ENCODE results near the gene DCC.
"Not testable (repeated sequence)": the region's sequence is repeated elsewhere in the genome, so short reads cannot be mapped to it uniquely, and the experiment has no call there.

The DCC gene

DNA sequence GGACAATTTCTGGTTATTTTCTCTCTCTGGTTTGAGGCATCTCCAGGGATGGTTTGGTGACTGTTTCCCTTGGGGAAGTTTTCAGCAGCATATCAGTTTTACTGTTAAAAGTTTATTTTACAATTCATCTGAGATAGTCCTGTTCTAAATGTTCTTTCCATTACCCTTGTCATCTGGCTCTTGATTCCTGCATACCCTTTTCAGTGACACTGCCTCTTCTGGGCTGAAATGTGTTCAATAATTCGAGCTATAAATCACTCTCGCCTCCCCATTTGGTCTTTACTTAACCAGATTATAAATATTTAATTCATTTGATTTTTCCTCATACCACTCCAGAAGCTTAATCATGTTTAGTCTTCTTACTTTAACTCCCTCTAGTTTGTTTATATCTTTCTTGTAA is 9.5 kb downstream of the DCC start:
- DNase-seq: no peak

DNA sequence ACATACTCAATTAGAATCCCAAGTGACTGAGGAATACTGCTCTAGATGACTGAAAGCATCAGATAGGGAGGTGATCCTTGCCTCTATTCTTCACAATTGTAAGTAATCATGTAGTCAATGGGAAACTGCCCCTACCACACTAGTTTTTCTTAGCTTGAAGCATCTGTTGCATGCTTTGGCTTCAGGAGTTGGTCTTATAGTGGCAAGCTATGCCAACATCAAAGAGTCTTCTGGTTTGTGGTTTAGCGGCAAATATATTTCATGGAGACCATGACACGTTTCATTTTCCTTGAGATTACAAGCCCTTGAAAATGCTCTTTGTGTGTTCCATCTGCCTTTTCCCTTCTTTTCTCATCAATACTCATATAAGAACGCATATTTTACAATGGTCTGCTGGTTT is 12.9 kb downstream of the DCC start:
- DNase-seq: no peak

DNA sequence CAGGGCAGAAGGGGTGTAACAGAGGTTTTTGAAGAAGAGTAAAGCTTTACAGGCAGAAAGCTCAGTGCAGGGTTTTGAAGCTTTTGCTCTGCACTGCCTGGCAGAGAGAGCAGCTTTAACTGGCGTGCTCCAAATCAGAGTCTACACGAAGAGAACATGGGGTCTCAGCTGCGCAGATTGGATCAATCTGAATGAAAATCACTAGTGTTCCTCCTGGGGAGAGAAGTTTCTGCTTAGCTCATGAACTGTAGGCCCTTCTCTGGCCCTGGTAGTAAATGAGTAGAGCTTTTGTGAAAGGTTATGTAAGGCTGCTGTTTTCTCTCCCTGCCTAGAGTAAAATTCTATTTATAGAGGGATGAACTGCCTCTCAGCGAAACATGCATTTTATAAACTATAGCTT is 13.6 kb downstream of the DCC start:
- DNase-seq: no peak

DNA sequence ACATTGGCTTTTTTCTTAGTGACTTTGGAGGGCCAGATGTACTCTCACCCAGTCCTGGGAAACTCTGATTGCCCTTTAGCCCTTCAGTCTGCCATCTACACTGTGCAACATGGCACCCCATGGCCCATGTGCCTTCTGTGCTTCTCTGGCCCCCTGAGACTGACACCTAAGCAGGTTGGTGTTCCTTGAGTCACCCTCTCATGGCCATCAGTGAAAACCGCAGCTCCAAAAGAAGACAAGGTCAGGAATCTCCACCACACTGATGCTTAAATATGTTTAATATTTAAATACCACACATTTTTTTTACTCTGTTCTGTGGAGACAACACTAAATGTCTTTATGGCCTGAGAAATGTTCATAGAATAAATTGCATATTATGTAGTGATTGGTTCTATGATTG is 23.9 kb downstream of the DCC start:
- no peak for DNase-seq

DNA sequence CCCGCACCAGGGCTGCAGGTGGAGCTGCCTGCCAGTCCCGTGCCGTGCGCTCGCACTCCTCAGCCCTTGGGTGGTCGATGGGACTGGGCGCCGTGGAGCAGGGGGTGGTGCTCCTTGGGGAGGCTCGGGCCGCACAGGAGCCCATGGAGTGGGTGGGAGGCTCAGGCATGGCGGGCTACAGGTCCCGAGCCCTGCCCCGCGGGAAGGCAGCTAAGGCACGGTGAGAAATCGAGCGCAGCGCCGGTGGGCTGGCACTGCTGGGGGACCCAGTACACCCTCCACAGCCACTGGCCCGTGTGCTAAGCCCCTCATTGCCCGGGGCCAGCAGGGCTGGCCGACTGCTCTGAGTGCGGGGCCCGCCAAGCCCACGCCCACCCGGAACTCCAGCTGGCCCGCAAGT is 26.9 kb downstream of the DCC start:
- not testable (repeated sequence) for DNase-seq

DNA sequence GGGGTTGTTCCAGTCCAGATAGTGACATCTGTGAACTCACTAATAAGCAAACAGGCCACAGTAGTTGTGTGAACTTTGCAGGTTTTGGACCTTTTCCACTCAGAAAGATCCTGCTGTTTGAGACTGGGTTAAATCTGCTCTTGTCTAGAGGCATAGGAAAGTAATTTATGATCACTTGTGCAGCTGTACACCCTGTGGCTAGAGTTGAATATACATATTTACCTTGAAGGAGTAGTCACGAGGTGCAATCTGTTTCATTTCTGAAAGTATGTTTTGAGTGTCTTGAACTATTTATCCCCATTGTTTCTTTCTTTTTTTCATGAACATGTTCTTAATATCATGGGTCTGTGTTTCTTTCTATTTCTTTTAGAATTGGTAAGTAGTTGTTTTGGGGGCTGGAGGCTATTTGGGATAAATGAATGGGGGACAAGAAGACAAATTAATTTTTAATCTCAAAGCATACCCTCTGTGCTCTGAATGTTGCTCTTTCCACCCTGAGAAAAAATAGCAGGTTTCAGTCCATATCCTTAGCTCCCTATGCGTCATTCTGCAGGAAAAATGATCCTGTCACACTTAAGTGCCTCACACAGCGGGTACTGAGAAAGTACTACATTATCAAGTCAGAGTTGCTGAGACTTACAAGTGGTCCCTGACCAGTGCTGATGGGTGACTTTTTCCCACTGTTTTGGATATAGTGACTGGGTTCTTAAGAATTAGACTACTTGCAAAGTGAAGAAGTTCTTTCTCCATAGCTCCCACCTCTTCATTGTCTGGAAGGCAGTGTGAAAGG is 28.2 kb downstream of the DCC start:
- no peak for DNase-seq

DNA sequence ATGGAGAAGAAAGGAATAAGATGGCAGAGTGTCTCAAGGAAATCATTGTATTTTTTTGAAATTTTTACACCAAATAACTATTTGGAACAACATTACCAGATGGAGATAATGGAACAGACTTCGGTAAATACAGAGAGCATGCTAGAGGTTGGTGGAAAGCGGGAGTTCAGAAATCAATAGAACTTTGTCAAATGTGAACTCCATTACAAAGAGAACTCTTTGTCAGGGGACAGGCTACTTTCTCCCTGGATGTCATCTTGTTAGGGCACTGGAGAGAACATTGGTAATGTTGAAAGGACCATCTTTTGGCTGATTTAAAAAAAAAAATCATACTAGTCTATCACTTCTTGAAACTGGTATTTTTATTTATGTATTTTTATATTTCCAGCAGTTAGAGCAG is 30.8 kb downstream of the DCC start:
- DNase-seq: no peak

DNA sequence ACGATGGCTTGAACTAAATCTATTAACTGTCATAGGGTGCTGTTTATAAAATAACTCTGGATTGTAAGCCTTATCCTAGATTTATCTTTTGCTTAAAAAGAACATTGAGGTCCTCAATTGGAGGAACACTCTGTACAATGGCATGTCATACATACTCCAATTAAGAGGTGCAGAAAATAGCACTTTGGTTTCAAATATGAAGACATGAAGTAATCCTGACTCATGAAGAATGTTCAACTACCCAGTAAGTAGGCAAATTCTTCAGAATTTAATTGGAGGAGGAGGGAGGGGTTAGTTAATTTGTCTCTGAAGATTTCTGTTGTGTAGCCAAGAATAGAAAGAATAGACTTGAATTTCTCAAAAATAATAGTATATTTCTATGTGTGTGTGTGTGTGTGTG is 36.1 kb downstream of the DCC start:
- DNase-seq: no peak

DNA sequence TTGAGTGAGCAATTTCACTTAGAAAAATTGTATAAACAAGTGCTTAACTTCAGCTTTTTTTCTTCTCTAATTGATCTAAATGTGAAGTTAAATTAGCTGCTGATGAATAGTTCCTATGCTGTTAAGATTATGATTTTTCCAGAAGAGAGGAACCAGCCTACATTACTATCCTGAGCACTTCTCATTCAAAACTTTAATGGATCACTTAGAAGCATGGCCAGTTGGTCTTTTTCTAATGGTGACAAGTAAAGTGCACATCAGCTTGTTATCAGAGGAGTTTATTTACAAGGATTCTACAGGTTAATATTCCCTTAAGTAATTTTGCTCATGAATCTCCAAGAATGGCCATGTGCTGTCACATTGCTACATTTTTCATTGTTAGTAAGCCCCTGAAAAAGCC is 37.1 kb downstream of the DCC start:
- DNase-seq: no peak

DNA sequence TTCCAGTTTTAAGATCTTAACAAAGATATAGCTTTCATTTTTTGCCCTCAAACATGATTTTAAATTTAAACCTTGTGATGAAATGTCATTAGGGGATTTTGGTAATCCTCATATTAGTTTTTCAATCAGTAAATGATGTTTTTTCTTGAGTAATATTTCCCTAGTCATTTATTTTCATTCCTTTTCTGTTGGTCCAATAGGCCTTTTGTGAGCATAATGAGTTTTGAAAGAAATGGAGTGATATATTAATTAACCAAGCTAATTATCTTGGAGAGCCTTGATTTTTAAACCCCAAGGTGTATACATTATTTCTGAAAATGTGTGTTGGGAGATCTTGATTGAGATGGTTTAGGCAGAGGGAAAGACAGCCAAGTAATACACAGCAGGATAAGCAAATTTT is 46.3 kb downstream of the DCC start:
- DNase-seq: no peak

DNA sequence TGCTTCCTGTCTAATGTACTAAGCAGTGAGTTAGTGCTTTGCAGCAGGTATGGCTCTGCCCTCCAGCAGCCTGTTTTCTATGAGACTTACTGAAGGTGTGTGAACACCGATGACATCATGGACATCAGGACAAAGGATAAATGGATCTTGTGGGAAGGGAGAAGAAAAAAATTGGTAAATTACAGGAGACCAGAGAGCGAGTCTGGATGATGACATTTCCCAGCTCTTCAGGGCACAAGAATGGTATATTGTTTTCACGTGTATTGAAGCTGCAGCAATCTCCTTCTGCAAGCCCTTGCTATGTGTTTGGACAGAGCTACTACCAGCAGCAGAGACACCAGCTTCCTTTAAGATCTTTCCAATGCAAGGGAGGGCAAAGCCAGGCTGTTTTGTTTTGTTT is 47.2 kb downstream of the DCC start:
- DNase-seq: no peak

DNA sequence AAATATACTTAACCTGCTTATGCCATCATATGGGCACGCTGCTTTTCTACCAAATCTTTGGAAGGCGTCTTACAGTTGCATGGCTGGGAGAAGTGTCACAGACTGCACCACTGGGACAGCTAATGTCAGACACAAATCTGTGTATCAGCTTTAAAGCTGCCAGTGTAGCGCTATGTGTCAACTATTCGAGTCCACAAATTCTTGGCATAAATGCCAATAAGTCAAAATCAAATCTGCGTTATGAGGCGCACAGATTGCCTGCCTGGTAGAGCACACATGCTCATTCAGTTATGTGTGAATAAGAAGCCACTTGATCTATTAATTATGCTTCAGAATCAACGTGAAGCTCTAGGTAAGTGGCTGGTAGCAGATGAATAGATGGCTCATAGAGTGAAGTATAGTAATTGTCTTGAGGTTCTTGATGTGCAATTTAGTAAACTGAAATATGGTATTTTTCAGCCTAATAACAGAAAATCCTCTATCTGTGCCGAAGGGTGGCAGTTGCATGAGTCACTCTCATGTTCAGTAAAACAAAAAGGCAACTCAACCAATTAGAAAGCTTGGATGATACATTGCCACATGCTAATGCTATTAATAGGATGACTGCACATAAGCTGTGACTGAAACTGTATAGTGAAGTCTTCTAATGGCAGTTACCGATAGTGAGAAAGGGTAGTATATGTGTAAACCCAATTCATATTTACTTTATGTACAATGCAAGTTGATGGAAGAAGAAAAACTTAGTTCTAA is 52.0 kb downstream of the DCC start:
- DNase-seq: no peak

DNA sequence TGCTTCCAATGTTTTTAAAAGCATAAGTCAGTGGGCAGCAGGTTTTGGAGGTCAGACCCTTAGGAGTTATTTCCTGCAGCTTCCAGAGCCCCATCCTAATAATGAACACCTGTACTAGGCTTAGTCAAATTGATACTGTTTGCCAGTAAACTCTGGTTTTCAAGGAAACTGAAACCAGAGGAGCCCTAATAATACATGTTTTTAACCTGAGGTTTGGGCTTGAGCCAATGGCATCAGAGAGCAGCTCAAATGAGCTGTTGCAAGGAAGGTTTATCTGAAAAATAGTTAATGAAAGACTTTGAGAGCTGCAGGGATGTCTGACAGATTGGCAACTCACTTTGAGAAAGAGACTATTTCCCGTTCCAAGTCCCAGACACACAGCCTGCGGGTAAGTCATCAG is 54.6 kb downstream of the DCC start:
- DNase-seq: no peak

DNA sequence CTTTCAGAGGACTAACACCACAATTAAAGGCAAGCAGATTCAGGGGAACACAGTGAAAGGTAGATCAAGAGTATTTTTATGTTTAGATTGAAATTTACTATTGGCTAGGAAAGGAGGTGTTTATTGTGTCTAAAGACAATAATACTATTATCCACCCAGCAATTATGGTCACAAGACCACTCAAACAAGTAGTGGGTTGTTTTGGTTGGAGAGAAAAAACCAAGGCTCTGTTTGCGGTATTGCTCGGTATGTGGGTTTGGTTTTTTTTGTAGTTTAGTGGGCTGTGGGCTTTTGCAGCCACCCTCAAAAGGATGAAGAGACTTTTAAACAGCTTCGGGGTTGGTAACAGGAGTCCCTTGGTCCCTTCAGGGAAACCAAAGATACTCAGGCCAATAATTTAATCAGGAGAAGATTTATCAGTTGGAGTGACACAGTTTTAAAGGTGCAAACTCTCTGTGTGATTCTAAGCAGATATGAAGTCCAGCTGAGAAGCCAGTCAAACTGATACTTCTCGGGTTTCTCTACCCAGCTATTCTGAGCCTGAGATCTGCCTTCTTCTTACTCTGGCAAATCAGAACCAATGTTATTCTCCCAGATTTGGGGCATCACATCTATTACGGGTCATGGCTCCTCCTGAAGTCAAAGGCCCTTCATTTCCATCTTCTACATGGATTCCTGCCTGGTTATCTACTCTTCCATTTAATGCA is 55.3 kb downstream of the DCC start:
- DNase-seq: no peak

DNA sequence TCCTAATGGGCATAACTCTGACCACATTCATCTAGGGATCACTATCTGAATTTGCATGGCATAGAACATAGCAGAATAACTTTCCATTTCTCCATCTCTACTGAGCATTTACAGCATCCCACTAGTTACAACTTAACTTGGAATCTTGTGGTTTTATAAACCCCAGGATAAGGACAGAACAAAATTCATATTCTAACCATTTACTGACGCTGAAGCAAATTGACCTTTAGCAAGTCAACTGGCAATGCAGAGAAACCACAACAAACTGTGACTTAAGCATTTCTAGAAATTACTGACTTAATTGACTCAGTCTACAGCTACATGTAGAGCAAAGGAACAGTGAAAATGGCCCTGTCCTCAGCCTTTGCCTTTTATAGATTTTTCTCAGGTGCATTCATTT is 61.2 kb downstream of the DCC start:
- no peak for DNase-seq

DNA sequence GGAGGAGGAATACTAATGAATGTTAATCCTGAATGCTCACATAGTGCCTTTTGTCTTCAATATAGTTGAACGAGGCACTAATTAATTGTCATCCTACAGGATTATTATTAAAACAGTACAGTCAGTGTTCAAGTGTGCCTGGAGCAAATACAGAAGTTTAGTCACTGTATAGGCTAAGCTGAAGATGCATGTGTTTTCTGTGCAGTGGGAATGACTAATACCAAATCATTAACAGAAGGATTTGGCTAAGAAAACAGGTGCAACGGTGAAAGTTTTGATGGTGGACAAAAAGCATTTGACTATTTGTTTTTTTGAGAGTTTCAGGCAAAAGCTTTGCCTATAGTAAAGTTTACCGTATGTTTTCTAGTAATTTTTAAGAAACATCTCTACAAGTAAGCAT is 62.8 kb downstream of the DCC start:
- DNase-seq: no peak

DNA sequence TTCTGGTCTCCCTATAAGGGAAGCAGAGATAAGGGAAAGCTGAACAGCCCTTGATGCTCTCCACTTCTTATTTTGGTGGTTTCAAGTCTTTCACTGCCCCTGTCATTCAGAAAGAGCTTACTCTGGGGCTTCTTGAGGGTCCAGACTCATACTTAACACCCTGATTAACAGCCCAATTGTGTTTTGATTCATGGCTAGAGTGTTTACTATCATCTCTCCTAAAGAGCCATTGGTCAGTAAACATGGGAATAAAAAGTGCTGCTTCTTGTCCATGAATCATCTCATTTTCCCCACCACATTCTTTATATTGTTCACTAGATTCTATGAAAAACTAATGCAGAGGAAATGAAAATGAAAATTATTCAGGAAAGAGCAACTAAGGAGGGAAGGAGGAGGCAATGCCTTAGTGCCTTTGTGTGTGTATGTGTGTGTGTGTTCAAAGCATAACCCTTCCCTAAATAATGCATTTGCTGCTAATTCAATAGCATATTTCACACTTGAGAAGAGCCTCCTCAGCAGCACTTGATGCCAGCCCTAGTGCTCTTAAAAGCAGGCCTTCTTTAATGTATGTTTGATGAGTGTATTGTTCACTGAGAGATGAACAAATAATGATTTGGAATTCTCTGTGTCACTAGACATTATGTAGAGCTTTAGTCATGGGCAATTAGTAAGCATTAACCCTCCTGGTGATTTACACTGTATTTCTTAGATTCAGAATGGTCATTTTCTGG is 63.5 kb downstream of the DCC start:
- DNase-seq: no peak

DNA sequence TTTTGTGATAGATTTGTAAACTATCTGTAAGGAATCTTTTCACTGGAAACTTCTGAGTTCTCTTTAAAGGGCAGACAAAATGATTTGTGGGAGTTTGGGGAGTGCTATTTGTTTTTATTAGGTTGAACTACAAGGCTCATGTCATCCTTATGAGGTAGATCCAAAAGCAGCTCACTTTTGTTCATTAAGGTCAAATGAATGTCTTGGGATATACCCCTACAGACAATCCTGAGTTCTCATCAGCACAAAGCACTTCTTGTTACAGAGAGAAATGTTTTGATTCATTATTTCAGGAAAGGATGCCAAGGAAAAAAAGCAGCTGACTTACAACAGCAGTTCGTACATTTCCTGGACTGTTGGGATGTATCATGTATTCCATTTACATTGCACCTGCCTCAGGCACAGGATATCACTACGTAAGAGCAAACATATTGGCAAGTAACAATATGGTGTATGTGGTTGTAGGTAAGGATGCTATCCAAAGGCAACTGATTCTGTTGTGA is 68.9 kb downstream of the DCC start:
- DNase-seq: no peak

DNA sequence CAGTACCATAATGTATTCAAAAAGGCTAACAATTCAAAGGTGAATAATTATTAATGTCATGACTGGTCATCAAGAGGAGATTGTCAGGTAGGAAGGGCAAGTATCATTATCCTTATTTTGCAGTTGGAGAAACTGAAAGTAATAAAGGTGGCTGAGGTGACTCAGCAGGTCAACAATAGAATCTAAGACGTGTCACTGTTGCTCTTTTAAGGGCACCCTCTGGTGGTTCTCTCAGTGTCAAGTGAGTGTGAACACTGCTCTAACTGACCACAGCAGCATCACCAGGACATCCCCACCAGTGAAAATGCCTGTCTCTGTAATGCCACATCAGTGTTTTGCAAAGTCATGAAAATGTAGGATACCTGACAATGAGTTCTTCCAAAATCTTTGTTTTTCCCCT is 69.7 kb downstream of the DCC start:
- DNase-seq: no peak

DNA sequence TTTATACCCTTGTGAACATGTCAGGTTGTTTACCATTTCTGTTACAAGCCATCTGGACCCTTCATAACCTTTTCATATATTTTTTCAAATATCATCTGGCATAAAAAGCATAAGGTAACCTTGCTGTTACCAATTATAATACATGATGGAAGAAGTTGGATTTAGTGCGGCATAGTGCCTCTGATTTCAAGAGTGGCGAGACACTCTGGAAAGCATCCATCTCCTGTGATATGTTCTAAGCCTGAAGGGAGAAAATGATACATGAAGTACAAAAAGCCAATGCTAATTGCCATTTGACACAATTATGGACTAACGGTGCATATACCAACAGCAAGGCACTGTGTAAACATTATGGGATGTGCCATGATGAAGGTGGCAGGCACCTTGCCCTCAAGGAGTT is 75.1 kb downstream of the DCC start:
- no peak for DNase-seq

DNA sequence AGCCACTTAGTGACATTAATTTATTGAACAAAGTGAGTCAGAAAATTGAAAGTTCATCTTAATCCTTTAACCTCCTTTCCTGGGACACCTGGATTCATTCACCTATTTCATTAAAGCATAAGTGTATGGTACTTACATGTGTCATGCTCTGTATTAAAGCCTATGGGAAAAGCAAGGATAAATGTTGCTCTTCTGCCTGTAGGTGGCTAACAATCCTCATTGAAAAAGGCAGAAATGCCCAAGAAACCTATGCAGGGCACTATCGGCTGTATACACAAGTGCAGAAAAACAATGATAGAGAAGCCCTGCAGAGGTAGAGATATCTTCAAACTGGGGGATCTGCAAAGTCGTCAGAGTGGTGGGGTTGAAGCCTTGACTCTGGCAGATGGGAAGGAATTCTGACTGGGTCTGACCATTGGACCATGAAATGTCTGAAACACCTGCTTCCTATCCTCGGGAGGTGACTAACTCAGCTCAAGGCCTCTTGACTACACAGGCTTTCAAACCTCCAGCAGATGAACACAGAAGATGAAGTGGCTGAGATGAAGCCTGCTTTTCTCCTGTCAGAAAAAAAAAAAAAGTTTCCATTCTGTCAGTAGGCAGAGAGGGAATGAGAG is 83.1 kb downstream of the DCC start:
- DNase-seq: no peak

DNA sequence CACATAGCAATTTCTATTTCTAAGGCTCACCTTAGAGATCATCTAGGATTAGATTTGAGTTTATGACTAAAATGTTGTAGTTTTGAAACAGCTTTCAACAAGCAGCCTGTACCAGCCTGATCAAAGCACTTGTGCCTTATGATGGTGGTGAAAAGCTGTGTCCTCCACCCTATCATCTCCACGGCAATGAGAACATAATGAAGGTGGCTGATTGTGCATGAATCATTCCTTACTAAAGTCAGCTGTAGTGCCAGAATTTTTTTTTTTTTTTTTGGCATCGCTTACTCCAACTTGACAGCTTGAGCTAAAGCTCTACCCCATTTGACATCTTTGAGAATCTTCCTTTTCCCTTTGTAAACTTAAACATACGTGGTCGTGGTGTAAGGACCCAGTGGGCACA is 86.0 kb downstream of the DCC start:
- no peak for DNase-seq

DNA sequence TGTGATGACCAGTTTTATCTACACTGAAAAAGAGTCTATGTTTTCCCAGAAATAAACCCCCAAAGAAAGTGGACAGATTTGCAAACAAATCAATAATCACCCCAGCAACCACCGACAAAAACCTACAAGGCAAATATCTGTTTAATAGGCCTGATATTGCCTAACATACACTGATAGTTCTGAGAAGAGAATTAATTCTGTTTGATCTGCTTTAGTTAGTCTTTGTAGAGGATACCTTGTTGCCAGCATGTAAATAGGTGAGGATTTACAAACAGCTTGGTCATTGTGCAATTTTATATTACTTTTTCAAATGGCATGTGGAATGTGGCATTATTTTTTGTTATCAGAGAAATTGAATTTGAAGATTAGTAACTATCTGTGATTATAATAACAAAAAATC is 86.5 kb downstream of the DCC start:
- no peak for DNase-seq
